Skeletal muscle cell (primary cell): ENCODE measurements around the gene SIRT7.

Experiments used
- DNase-seq: peaks from one replicate; pipeline ENCODE4 v3.0.0-alpha.2; 2010; ENCODE audit warnings: low read depth
- H3K4me3 ChIP-seq: 2 replicates; pipeline ENCODE4 v1.5.1; 2011; ENCODE audit warnings: low read depth, mild to moderate bottlenecking, control low read depth, low read length, moderate library complexity

Gene SIRT7, protein sequence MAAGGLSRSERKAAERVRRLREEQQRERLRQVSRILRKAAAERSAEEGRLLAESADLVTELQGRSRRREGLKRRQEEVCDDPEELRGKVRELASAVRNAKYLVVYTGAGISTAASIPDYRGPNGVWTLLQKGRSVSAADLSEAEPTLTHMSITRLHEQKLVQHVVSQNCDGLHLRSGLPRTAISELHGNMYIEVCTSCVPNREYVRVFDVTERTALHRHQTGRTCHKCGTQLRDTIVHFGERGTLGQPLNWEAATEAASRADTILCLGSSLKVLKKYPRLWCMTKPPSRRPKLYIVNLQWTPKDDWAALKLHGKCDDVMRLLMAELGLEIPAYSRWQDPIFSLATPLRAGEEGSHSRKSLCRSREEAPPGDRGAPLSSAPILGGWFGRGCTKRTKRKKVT

DNA sequence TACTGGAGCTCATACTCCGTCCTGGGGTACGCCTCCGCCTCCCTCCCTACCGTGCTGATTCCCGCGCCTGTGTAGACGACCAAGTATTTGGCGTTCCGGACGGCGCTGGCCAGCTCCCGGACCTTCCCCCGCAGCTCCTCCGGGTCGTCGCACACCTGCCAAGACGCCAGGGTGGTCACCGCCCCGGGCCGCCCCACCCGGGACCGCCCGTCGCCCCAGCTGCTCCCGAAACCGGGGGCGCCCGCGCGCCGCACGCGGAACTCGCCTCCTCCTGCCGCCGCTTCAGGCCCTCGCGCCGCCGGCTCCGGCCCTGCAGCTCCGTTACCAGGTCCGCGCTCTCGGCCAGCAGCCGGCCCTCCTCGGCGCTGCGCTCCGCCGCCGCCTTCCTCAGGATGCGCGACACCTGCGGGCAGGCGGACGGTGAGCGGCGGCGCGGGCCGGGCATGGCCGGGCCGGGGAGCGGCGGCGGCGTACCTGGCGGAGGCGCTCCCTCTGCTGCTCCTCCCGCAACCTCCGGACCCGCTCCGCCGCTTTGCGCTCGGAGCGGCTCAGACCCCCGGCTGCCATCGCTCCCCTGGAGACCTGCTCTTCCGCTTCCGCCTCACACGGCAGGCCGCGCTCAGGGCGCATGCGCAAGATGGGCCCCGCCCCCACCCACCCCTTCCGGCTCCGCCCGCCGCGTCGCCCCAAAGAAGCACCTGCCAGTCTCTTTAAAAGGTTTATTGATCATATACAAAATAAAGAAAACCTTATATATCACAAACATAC lies at the start of gene SIRT7:
TSS of gene SIRT7 (minus strand) at position 612 of the 768 bp plus-strand sequence. CDS start at position 567, 45 bp downstream.
- peak within 1 kb of the TSS; percentile 66 for H3K4me3 ChIP-seq
- DNase-seq = no peak

DNA sequence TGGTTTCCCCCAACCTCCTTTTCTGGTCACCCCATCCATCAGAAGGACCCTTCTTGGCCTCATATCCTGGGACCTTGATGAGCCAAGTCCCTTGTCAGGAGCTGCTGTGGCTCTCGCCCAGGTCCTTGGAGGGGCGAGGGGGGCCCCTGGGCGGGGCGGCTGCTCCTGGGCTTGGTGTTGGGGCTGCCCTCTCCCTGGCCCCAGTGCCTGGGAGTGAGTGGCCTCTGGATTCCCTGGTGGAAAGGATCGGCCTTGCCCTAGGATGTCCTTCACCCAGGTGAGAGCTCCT lies 49.2 kb upstream of the SIRT7 start:
- H3K4me3 ChIP-seq = no peak overlapping the region
- no peak for DNase-seq

GRCh38 chr17:81966343-81967243 lies 48.6 kb upstream of the SIRT7 start:
- H3K4me3 ChIP-seq = no peak overlapping the region
- peak; percentile 40 for DNase-seq

DNA sequence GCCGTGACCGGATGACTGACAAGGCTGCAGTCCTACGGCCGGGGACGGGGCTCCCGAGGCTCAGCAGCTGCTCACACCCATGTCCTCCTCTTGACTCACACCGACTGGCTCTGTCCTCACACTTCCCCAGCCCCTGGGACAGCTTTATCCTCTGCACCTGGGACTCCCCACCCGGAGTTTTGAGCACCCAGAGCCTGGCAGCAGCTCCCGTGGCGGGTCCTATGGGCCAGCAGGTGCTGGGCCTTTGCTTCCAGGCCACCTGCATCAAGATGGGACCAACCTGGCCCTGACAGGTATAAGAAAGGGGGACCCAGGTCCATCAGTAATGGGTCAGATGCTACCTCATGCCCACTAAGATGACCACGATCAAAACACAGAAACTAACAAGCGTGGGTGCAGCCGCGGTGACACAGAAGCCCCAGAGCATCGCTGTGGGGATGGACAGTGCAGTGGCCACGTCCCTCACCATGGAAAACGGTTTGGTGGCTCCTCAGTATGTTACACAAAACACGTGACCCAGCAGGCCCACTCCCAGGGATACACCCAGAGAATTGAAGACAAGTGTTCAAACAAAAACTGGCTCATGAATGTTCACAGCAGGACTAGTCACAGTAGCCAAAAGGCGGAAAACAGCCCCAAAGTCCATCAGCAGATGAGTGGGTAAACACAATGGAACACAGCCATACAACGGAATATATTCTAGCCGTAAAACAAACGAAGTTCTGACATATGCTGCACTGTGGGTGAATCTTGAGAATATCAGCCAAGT lies 46.3 kb upstream of the SIRT7 start:
- H3K4me3 ChIP-seq = no peak overlapping the region
- no peak for DNase-seq

DNA sequence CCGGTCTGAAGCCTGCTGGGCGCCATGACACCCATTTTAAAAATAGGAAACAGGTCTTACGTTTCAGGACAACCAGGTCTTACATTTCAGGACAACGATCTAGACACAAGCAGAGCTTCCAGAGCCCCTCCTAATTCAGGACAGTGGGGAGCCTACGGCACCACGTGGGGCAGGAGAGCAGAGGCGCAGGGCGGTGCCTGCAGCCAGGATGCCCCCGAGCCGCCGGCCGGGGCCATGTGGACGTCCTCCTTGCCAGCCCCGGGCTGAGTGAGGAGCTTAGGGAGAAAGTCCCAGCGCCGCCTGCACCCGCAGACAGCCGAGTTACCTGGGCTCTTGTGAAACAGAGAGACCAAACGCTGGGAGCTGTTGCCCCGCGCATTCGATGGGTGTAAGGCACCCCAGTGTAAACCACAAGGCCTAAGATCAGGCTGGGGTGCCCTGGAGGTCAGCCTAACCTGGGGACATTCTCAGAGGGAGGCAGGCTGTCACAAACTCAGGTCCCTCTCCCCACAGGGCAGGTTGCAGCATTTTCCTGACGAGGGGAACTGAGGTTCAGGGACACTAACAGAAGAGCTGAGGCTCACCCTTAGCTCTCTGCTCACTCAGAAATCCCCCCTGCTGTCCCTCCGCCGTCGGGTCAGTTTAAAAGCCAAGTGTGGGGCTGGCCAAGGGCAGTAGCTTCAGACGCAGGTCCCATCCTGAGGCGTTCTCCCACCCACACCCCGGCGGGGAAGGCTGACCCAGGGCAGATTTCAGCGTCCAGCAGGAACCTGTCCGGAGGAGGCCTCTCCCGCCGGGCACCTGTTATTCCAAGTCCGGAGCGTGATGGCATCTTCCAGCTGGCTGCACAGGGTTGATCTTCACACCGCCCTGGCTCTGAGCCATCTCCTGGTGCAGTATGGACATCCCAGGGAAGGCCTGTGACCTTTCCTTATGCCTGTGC lies 44.8 kb upstream of the SIRT7 start:
- no peak overlapping the region for H3K4me3 ChIP-seq
- no peak for DNase-seq

- no peak overlapping the region for H3K4me3 ChIP-seq
- DNase-seq = no peak
Observed at GRCh38 chr17:81961521-81962498, 43.8 kb upstream of the SIRT7 start.

DNA sequence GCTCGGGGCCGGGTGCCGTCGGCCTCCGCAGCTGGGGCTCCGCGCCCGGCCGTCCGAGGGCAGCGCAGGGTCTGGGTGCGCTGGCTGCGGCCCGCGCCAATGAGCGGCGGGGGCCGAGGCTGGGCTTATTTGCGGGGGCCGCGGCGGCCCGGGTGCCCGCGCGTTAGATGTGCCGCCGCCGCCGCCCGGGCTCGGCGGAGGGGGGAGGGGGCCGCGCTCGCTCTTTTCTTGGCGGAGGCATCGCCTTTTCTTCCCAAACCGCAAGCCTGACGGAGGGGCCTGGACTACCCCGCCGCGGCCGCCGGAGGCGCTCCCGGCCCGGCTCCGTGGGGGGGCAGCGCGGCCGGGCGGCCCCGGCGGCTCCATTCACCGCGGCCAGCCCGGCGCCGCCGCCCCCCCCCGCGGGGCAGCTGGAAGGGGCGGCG lies 43.1 kb upstream of the SIRT7 start, which contains the start of gene NOTUM:
TSS of gene NOTUM (minus strand) at position 101 of the 425 bp plus-strand sequence. CDS start 278 bp downstream, outside the sequence.
- DNase-seq = no peak
- peak within 1 kb of the TSS; percentile 27 for H3K4me3 ChIP-seq

DNA sequence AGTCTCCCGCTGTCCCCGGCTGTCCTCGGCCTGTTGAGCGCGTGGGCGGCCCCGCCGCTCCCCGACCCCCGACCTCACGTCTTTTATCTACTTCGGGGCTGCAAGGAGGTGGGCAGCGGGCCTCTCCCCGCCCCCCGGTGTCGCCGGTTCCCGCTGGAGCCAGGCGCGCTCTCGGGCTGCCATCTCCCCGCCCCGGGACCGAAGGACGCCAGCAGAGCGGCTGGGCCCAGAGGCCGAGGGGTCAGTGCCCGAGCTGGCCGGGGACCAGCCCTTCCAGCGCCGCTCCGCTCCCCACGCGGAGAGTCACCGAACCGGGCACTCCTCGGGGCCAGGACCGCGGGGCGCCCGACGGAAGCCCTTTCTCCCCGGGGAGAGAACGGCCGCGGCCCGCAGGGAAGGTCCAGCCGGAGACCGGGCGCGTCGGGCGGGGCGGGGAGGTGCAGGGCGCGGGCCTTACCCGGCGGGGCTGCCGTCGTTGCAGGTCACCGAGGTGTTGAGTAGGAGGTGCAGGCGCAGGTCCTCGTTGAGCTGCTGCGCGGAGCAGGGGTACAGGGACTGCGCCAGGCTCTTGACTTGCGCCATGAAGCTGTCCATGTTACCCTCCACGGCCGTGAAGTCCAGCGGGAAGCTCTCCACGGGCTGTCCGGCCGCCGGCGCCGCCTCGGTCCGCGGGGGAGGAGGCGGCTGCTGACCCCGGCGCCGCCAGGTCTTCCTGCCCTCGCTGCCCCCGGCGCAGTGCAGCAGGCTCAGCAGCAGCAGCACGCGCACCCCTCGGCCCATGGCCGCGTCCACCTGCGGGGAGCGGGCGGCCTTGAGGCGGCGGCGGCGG lies 42.4 kb upstream of the SIRT7 start:
- peak overlapping the region; percentile 27 for H3K4me3 ChIP-seq
- DNase-seq = no peak

- H3K4me3 ChIP-seq = peak overlapping the region; percentile 27
Observed at GRCh38 chr17:81959362-81960129, 41.6 kb upstream of the SIRT7 start.

DNA sequence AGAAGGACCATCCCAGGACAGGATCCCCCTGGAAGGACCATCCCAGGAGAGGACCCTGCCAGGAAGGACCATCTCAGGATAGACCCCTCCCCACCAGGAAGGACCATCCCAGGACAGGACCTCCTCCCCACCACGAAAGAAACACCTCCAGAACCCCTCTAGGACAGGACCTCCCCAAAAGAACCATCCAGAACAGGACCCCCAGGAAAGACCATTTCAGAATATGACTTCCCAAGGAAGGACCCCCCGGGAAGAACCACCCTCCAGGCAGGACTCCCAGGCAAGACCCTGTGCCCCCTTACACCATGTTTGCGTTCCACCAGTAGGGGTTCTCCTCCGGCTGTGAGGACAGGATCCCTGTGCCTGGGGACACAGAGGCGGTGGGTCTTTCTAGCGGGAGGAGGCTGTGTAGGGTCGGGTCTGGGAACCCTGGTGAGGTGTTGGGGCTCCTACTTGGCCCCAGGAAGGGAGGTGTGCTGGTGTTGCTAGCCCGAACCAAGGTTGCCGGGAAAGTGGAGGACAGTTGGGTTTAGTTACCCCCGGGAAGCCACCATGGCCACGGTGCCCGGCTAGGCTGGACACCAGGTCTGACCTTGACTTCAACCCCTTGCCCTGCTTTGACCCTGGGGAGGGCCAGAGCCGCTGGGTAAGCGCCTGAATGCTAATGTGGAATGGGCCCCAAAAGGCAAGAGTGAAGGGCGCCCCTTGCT lies 40.8 kb upstream of the SIRT7 start:
- no peak overlapping the region for H3K4me3 ChIP-seq
- DNase-seq = no peak

More at GRCh38 chr17:81959362-81960129, 41.6 kb upstream of the SIRT7 start:
- DNase-seq = no peak

DNA sequence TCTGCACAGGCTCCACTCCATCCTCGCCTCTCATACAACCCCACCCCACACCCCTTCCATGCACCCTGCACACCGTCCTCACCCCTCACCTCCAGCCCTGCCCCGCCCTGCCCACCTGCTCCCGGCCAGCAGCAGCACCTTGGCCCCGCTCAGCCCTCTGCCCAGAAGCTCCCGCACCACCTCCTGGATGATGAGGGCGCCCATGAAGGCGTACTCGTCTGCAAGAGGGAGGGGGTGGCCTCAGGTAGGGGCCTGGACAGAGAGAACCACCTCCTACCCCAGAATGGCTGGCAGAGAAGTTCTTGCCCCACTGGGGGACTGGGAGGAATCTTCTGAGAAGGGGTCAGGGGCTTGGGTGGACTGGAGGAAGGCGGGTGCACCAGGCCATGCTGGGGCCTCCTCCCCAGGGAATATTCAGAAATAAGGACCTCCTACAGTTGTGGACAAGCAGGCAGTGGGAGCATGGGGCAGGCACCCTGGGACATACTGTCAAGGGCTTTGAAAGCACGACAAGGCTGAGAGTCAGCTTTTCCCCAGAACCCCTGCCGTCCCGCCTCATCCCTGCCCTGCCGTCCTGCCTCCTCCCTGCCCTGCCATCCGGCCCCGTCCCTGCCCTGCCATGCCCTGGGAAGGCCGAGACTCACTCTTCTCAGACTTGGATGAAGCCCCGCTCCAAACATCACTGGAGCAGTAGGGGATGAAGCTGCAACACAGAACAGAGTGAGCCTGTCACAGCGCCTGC lies 39.9 kb upstream of the SIRT7 start:
- no peak overlapping the region for H3K4me3 ChIP-seq
- DNase-seq = no peak

- no peak for DNase-seq
- no peak overlapping the region for H3K4me3 ChIP-seq
Observed at GRCh38 chr17:81956607-81957589, 38.9 kb upstream of the SIRT7 start.
